Measurements from ENCODE around the gene FAM111B.
"Not testable (repeated sequence)": the region's sequence is repeated elsewhere in the genome, so short reads cannot be mapped to it uniquely, and the experiment has no call there.

The FAM111B gene

DNA sequence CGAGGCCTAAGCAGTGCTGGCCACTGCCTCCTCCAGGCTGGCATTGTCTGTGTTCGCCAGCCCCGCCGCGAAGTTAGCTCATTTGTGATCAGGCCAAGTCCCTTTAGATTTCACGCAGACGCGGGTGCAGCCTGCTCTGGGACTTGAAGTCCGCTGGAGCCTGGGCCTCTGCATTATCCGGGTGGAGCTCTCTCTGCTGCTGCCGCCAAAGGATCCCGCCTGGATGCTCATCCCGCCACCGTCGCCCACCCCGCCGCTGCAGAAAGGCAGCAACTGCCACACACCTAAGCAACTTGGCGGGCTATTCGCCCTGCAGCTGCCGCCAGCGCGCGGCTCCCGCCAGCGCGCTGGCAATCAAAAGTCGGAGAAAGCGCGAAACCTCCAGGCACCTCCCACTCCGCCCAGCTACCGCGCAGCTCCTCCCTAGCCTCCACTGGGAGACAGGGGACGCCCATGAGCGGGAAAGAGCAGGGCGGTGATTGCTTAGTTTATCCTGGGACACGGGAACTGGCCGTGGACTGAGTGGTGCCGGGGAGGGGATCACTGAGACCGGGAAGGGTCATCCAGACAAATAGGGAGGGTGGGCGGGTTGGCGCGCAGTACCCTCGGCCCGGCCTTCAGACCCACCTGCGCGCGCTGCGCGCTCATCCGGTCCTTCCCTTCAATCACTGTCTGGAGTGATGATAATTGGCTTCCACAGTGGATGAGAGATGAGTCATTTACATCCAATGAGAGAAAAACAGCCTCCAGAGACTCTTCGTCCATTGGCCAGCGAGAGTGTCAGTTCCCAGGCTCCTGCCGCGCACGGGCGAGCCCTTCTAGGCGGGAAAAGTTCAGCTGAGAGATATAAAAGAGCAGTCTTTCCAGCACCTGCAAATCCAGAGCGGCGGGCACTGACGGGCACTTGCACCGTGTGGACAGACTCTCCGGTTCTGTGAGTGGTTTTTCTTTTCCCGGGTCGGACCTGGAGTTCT is at the start of gene FAM111B:
Gene FAM111B (plus strand): TSS at position 875 of the 974 bp plus-strand sequence. CDS start 2,389 bp downstream, outside the sequence.
- peak; percentile 91 to 97 for DNase-seq

GRCh38 chr11:59058120-59059033 is 48.7 kb upstream of the FAM111B start:
- peak; percentile 77 to 81 for DNase-seq

GRCh38 chr11:59060096-59060495 is 46.9 kb upstream of the FAM111B start:
- DNase-seq: not testable (repeated sequence)

GRCh38 chr11:59062602-59063529 is 44.2 kb upstream of the FAM111B start:
- peak in 1 of 2 experiments; percentile 25 for DNase-seq

DNA sequence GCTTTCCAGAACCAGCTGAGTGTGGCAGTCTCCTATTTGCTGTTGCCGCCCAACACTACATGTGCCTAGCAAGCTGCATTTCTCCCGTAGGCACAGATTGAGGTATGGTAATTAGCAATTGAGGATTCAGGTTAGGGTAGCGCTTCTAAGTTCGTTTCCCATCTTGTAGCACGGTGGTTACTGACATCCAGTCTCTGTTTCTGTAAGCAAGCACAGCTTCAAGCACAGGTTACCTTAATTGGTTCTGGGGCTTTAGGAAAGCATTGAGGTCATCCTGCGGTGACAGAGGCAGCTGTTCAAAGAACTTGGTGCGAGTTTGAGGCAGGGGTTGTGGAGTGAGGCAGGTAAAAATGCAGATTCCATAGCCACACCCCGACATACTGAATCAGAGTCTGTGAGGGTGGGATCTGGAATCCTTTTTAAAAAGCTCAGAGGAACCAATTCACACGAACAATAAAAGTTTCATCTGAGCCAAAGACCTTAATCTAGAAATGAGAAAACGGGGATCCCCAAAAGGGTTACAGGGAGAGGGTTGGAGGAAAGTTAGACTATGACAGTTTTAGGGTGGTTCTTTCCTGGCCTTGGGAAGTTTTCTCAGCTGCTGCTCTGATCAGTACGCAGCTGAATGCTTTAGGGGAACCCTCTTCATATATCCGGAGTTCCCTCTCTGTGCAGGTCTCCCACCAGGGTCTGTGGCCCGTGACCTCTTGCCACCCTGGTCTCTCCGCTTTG is 42.9 kb upstream of the FAM111B start:
- not testable (repeated sequence) for DNase-seq

DNA sequence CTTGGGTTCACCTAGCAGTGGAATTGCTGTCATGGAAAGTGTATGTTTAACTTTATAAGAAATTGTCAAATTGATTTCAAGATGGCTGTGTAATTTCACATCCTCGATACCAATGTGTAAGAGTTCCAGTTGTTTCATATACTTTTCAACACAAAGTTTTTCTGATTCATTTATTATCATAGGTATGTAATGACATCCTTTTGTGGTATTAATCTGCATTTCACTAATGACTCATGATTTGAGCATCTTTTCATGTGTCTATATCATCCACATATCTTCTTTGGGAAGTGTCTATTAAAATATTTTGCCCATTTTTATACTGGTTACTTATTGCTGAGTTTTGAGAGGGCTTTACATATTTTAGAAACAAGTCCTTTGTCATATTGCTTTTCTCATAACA is 38.0 kb upstream of the FAM111B start:
- DNase-seq: no peak

- DNase-seq: no peak
Observed at GRCh38 chr11:59076876-59077571, 30.0 kb upstream of the FAM111B start.

- DNase-seq: no peak
Observed at GRCh38 chr11:59078435-59078834, 28.6 kb upstream of the FAM111B start.

DNA sequence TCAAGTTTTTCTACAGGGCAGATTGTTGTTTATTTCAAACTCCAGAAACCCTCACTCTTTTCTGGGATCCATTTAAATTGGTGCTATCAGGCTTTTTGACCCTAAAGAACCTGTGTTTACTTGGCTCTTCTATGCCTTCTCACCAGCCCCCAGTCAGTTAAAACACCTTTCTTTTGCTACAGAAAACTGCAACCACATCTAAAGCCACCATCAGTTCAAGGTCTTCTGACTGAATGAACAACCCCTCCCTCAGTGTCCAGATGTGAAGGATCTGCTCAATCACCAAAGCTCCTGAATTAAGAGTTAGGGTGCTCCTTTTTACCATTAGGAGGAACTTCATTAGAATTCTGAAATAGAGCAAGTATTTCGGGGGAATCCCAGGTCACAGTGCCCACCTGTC is 28.0 kb upstream of the FAM111B start:
- DNase-seq: no peak

- DNase-seq: not testable (repeated sequence)
Observed at GRCh38 chr11:59080421-59080820, 26.6 kb upstream of the FAM111B start.

GRCh38 chr11:59081430-59082020 is 25.5 kb upstream of the FAM111B start:
- not testable (repeated sequence) for DNase-seq

GRCh38 chr11:59086007-59086406 is 21.0 kb upstream of the FAM111B start, which contains the start of gene GLYATL1B:
Gene GLYATL1B (plus strand): TSS chr11:59086307. CDS start chr11:59086307, 0 bp downstream.
- not testable (repeated sequence) for DNase-seq

DNA sequence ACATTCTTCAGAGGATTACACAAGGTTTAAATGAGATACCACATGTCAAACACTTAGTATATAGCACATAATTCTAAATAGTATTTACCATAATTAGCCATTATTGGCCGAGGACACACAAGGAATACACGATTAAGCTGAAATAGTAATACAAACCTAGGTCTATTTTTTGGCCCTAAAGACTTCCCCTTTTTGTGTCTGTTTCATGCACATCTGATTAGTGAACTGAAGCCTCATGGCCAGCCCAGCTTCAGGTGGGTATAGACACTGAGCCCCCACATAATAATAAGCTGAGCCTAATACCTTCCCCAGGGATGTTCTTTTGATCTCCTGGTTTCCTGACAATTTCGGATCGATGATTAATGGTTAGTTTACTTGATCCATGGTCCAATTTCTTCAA is 18.9 kb upstream of the FAM111B start:
- no peak for DNase-seq

- not testable (repeated sequence) for DNase-seq
Observed at GRCh38 chr11:59093576-59093975, 13.5 kb upstream of the FAM111B start.

DNA sequence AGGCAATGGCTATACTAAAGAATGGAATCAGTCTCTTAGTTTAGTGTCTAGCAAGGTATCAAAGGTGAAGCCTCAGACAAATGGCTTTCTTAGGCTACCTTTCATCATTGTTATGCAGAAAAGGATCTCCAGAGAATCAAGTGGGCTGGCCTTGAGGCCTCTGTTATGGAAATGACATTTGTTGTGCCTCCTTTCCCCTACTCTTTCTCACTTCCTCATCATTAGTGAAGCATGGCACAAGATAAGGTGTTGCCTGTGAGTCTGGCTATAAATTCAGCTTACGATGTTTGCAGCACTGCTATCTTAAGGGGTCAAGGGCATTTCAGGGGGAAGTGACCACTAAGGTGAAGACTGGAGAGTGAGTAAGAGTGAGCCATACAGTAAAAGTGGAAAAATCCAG is 11.8 kb upstream of the FAM111B start:
- not testable (repeated sequence) for DNase-seq

DNA sequence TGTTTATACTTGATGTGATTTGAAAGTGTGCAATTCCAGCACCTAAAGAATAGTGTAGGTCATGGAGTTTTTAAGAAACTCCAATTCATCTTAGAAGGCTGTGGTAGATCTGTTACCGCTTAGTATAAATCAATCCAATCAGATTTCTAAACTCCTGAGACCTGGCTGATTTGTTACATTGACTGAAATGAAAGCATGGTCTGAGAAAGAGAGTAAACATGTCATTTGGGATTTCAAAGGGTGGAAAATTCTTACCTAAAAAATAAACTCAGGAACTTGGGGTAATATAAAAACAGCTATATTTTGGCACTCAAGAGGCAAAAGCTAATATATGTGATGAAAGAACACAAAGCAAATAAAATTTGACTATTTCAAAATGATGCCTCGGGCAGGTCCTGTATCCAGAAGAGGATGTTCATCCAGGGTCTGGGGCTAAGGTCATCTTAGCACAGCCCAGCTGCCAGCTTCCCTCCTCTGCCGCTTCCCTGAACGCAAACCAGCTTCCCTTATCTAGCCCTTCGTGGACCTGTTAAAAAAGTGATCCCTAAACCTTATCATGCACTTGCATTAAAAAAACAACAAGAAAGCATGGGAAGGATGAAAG is 11.0 kb upstream of the FAM111B start:
- DNase-seq: not testable (repeated sequence)

DNA sequence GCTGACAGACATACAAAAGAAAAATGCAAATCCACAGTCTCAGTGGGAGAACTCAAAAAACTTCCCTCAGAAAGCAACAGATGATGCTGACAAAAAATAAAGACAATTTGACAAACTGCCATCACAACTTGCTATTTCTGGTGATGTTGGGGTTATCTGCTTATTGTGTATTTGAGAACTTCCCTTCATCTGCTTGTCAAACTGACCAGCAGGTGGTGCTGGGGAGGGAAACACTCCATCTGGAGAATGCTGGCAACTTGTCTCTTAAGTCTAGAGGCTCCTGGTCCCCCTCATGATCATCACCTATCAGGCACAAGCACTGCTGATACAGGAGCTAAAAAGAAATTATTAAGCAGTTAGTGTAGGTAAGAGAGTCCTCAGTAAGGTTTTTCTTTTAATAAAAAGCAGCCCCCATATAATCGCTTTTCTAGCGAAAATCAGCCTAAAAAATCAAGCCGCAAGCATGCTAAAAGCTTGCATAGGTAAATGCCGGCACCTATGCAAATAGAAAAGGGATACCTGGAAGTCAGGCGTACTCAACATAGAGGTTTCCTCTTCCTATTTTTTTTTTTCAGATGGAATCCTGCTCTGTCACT is 9.8 kb upstream of the FAM111B start:
- peak in 1 of 2 experiments; percentile 3 for DNase-seq

GRCh38 chr11:59097938-59098337 is 9.1 kb upstream of the FAM111B start:
- DNase-seq: not testable (repeated sequence)

- peak in 1 of 2 experiments; percentile 9 for DNase-seq
Observed at GRCh38 chr11:59102259-59102765, 4.7 kb upstream of the FAM111B start.

Data from NCI-H1930 (cell line).